ENCODE results near the gene ZNF777.

DNA sequence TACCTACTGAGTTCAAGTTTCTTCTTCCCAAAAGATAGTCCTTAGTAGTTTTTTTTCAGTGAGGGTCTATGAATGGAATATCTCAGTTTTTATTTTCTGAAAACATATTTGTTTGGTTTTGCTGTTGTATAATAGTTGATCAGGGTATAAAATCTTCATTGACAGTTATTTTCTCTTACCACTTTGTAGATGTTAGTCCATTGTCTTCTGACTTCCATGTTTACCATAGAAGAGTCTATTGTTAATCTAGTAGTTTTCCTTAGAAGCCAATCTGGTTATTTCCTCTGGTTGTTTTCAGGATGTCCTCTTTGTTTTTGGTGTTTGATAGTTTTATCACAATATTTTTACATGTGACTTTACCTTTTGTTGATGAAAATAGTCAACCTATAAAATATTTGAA, 5.5 kb upstream of the ZNF777 start:
- TF ChIP-seq KAT7 (CRISPR knock-in tag; IDR thresholded peaks at IDR 0.05; ENCODE audit: borderline replicate concordance): no peak
- TF ChIP-seq, protein P1, sequence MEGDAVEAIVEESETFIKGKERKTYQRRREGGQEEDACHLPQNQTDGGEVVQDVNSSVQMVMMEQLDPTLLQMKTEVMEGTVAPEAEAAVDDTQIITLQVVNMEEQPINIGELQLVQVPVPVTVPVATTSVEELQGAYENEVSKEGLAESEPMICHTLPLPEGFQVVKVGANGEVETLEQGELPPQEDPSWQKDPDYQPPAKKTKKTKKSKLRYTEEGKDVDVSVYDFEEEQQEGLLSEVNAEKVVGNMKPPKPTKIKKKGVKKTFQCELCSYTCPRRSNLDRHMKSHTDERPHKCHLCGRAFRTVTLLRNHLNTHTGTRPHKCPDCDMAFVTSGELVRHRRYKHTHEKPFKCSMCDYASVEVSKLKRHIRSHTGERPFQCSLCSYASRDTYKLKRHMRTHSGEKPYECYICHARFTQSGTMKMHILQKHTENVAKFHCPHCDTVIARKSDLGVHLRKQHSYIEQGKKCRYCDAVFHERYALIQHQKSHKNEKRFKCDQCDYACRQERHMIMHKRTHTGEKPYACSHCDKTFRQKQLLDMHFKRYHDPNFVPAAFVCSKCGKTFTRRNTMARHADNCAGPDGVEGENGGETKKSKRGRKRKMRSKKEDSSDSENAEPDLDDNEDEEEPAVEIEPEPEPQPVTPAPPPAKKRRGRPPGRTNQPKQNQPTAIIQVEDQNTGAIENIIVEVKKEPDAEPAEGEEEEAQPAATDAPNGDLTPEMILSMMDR (IDR thresholded peaks at IDR 0.05): no peak
- no peak for TF ChIP-seq JUN (CRISPR knock-in tag; IDR thresholded peaks at IDR 0.05)
- no peak for TF ChIP-seq TP53 (CRISPR knock-in tag; IDR thresholded peaks at IDR 0.05)
- TF ChIP-seq TEAD1 (CRISPR knock-in tag; IDR thresholded peaks at IDR 0.05): no peak
- no peak for TF ChIP-seq EMX1 (CRISPR knock-in tag; IDR thresholded peaks at IDR 0.05)
- no peak for TF ChIP-seq CREM (CRISPR knock-in tag; IDR thresholded peaks at IDR 0.05)

Data from WTC11 (cell line).